ENCODE data around the gene SLC1A2.

The SLC1A2 gene

DNA sequence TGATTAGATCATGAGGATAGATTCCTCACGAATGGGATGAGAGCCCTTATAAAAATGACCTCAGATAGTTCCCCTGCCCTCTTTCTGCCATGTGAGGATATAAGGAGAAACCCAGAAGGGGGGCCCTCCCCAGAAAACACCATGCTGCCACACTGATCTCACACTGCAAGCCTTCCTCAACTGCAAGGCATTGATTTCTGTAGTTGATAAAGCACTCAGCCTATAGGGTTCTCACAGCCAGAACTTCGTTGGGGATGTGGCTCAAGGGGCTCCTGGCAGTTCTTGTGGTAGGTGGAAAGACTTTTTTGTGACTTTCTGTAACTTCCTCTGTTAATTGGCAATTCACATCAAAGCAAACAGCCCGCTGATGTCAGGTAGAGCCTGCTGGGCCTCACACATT, 171.5 kb downstream of the SLC1A2 start:
- in situ Hi-C loops (cut with MboI; ENCODE audit: low sequenced_read_pairs), result no loop called here

GRCh38 chr11:35247428-35247827, 171.9 kb downstream of the SLC1A2 start:
- in situ Hi-C loops (cut with MboI; ENCODE audit: low sequenced_read_pairs), result no loop called here

- in situ Hi-C loops (cut with MboI; ENCODE audit: low sequenced_read_pairs), result no loop called here
These were observed 172.6 kb downstream of the SLC1A2 start for GRCh38 chr11:35246745-35247144.

DNA sequence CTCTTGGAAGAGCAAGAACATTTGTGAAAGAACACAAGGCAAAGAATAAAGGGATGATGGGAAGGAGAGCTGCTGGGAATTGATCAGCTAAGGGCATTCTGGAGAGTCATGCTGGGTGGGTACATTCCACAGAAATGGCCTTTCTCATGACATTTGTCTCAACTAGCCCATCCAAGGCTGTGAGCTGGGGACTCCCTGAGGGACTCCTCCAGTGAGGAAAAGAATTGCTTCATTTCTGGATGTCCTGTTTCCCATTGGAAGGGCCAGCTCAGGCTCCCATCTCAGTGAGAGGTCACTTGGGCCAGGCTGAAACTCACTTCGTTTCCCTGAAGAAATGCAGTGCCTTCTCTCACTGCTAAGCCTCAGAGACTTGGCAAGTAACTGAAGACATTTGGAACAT, 173.6 kb downstream of the SLC1A2 start:
- in situ Hi-C loops (cut with MboI; ENCODE audit: low sequenced_read_pairs), result no loop called here

DNA sequence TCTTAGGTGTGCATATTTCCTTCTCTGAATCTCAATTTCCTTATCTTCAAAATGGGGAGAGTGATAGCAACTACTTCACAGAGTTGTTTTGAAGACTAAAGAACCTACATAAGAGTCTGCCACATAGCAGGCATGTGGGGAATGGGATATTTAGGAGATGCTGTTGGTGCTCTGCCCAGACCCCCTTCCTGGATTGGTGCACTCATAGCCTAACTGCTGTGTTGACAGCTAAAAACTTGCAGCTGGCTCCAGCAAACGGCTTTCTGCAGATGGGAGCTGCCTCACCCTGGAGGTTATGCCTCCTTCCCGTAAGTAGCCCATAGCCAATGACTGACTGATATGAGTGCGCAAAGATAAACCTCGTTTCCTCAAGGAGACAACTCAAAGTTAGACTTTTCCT, 174.3 kb downstream of the SLC1A2 start:
- in situ Hi-C loops (cut with MboI; ENCODE audit: low sequenced_read_pairs), result no loop called here

DNA sequence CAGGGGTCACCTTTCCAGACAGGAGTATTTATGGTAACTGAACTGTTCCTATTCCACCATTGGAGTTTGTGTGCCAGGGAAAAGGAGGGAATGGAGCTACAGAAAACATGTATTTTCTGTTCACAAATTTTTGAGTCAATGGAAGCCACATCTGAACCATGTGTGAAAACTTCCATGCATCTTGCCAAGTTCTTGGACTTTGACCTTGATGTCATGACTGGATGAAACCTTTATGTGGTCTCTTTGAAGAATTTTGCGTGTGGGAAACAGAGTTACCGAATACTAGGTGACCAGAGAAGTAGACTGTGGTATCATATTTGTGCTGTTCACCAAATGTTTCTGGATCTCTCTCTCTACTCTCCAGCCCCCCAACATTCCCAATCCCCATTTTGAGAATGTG, 175.6 kb downstream of the SLC1A2 start:
- in situ Hi-C loops (cut with MboI; ENCODE audit: low sequenced_read_pairs), result no loop called here

- in situ Hi-C loops (cut with MboI; ENCODE audit: low sequenced_read_pairs), result no loop called here
These were observed 176.7 kb downstream of the SLC1A2 start for GRCh38 chr11:35242412-35243242.

- in situ Hi-C loops (cut with MboI; ENCODE audit: low sequenced_read_pairs), result no loop called here
These were observed 177.8 kb downstream of the SLC1A2 start for GRCh38 chr11:35241531-35241930.

- in situ Hi-C loops (cut with MboI; ENCODE audit: low sequenced_read_pairs), result no loop called here
These were observed 178.3 kb downstream of the SLC1A2 start for GRCh38 chr11:35241083-35241482.

- in situ Hi-C loops (cut with MboI; ENCODE audit: low sequenced_read_pairs), result no loop called here
These were observed 179.8 kb downstream of the SLC1A2 start for GRCh38 chr11:35239471-35240075.

DNA sequence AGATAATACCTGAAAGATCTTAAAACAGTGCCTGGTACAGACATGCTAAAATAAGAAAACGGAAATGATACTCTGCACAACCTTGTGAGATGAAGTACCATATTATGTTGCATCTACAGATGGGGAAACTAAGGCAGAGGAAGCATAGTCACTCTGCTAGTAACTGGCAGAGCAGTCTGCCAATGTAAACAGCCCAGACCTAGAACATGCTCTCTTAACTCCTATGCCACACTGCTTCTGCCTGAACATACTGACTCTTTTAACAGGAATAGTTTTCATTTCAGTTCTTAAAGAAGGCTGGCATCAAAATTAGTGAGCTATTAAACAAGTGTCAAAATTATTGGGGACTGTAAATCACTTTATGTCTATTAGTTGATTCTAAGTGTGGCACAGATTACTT, 180.5 kb downstream of the SLC1A2 start:
- in situ Hi-C loops (cut with MboI; ENCODE audit: low sequenced_read_pairs), result no loop called here

DNA sequence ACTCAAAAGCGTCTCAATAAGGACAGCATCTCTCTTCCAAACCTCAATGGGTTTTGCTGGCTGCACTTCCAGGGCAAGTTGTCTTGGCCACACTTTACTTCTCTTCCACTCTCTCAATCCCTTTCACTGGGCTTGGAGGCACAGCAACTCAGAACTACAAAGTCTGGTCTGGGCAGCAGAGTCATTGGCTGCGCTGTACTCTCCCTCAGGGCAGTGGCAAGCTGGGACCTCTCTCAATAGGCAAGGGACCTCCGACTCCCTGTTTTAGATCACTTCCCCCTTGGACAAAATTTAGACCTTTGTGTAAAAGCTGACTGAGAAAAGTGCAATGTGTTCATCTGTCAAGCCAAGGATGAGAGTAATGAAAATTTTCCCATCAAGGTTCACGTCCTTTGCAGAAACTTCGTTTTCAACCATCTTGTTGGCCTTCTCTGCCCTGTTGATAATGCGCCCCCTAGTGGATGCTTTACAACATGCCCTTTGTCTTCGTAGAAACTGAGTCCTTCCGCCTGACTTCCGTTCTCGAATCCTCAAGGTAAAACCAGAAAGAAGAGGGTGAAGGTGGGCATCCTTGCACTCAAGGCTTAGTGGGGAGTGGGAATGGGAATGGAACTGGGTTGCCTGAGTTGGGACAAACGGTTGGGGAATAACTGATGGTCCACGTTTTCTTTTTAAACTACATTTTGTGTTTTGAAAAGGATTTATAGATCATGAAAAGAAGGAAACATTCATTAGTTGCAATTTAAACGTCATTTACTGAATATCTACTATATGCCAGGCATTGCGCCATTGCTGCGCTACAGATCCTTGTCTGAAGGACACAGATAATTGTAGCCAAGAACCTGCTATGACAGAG, 181.3 kb downstream of the SLC1A2 start:
- in situ Hi-C loops (cut with MboI; ENCODE audit: low sequenced_read_pairs), result no loop called here

DNA sequence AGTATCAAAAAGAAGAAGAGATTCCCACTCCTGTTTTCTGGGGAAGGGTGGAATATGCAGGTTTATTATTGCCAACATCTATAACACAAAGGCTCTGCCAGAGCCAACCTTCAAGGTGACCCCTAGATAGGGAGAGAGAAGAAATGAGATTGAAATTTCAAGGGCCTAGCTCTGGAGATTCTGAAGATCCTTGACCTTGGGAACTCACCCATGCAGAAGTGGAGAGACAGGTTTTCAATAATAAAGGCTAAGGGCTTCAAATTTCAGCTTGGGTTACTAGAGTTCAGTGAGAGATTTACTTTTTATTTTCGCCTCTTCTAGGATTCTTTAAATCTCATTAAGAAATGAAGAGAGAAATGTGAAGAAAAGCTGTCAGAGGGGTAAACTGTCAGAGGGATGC, 182.0 kb downstream of the SLC1A2 start:
- in situ Hi-C loops (cut with MboI; ENCODE audit: low sequenced_read_pairs), result no loop called here

DNA sequence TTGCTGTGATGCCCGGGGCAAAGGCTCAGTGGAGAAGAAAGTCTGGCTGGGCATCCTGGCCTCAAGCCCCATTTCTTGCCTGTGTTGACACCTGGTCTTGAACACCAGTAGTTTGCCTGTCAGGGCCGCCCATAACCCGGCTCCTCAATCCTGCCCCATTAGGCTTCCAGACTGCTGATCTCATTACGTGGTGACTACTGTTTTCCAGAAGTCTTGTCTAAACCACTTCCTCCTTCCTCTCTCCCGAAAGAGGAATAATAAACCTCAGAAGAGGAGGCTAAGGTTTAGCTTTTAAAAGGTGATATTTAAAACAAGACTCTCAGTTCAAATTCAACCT, 182.7 kb downstream of the SLC1A2 start:
- in situ Hi-C loops (cut with MboI; ENCODE audit: low sequenced_read_pairs), result no loop called here

GRCh38 chr11:35235936-35236666, 183.3 kb downstream of the SLC1A2 start:
- in situ Hi-C loops (cut with MboI; ENCODE audit: low sequenced_read_pairs), result no loop called here

DNA sequence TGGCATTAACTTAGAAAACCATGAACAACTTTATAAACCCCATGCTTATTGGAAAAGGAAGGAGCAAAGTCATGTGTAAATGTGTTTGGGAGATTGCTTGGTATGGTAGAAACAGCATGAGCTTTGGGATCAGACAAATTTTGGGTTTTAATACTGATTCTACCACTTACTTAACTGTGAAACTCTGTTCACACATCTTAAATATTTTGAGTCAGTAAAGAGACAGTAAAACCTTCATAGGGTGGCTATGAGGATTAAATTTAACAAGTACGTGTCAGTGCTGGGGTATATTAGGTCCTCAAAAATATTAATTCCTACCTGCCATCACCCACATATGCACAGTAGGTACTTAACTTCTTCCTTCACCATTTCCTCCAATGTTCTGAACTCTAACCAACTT, 183.9 kb downstream of the SLC1A2 start:
- in situ Hi-C loops (cut with MboI; ENCODE audit: low sequenced_read_pairs), result no loop called here

- in situ Hi-C loops (cut with MboI; ENCODE audit: low sequenced_read_pairs), result no loop called here
These were observed 184.2 kb downstream of the SLC1A2 start for GRCh38 chr11:35235157-35235468.

DNA sequence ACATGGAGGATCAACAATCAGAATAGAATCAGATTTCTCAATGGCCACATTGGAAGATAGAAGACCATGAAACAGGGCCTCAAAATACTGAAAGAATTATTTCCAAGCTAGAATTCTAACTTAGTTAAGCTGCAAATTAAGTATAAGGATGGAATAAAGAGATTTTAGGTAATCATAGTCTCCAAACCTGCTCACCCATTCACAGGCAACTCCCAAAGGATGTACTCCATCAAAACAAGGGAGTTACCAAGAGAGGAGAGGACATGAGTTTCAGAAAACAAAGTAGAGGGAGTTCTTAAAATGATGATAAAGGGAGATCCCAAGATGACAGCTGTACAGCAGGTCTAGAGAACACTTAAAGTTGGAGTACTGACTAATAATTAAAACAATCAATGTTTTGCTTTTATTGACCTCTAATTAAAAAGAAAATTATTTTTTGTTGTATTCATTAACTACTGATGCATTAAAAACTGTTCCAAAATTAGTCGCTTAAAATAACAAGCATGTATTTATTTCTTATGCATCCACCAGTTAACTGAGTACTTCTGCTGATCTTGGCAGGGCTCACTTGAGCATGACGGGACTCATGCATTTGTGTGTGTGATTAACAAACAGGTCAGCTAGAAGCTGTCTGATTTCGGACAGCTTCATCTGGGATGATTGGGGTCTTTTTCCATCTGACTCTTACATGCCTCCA, 184.8 kb downstream of the SLC1A2 start:
- in situ Hi-C loops (cut with MboI; ENCODE audit: low sequenced_read_pairs), result no loop called here

- in situ Hi-C loops (cut with MboI; ENCODE audit: low sequenced_read_pairs), result no loop called here
These were observed 185.8 kb downstream of the SLC1A2 start for GRCh38 chr11:35233518-35233917.

- in situ Hi-C loops (cut with MboI; ENCODE audit: low sequenced_read_pairs), result no loop called here
These were observed 186.4 kb downstream of the SLC1A2 start for GRCh38 chr11:35232891-35233330.

Data from hTERT RPE-1 (cell line).